NCI-H1417 treated with DMSO at 0.1 percent for 48 hours (cell line): ENCODE results near the gene KCND1.

ENCODE experiments used
- DNase-seq: peaks from one replicate; lab custom pipeline; 2025; lab: John Stamatoyannopoulos, UW

Gene KCND1

GRCh38 chrX:48937054-48937907, 34.4 kb downstream of the KCND1 start:
- no peak for DNase-seq

DNA sequence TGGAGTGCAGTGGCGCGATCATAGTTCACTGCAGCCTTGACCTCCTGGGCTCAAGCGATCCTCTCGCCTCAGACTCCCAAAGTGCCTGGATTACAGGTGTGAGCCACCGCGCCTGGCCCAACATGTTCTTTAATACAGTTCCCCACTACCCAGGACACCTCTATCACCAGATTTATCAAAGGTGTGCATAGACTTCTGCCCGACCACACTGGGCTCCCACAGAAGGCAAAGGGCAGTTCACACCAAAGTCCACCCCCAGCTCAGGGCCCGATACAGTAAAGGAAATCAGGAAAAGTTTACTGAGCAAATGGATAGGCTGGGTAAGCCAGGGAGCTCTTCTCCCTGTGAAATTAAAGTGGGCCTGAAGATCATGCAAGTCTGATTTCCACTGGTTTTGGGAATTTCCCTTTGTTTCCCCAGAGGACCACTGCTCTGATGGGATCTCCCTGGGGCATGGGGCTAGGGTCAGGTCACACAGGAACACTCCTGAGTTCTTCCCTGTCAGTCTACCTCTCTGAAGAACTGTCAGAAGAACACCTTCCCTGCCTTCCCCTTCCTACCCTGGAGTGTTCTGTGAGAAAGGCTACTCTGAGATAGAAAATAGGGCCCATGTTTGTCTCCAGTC, 35.1 kb downstream of the KCND1 start:
- DNase-seq: no peak

- DNase-seq: no peak
These were observed 36.4 kb downstream of the KCND1 start for GRCh38 chrX:48935301-48935670.

DNA sequence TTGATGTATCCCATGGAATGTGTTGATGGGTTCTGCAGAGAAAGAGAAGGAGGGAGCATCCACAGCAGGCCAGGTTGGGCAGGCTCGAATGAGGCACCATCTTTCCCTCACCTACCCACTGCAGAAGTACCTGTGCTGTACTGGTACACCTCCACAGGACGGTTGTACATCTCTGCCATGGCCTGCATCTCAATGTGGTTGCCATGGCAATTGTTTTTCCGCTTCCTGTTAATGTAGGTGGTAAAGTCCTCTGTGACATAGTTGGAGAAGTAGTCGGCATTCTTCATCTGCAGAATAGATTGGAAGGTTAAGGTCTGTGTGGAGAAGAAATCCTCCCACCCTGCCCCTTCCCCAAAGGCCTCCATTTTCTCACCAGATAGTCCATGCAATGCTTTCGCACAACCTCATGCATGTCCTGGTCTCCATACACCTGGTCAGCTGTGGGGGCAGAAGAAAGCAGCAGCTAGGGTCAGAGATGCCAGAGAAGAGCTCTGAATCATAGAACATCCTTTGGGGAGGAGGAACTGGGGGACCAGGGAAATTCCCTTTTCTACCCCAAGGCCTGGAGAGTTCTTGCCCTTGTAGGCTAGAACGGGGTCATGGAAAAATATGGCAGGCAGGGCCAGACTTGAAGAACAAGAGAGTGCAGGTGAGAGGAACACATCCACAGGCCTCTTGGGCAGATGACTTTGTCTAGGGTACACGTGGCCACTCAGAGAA, 36.9 kb downstream of the KCND1 start:
- DNase-seq: no peak

GRCh38 chrX:48933757-48934156, 37.9 kb downstream of the KCND1 start:
- no peak for DNase-seq

GRCh38 chrX:48927736-48928382, 43.8 kb downstream of the KCND1 start:
- no peak for DNase-seq

DNA sequence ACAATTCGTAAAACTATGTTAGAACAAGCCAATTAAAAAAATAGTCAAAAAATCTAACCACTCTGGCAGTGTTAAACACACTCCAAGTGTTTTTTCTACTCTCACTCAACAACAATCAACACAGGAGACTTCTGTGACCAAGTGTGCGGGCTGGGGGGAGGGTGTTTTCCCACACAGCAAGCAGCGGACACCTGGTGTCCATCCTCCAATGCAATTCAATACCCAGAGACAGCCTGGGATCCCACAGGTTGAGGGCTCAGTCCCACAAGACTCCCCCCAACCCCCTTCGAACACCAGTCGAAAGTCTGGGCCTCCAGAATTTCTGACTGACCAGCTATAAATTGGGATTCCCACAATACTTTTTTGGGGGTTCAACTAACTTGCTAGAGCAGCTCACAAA, 44.5 kb downstream of the KCND1 start:
- no peak for DNase-seq

- no peak for DNase-seq
These were observed 47.4 kb downstream of the KCND1 start for GRCh38 chrX:48924270-48924669.

- no peak for DNase-seq
These were observed 47.9 kb downstream of the KCND1 start for GRCh38 chrX:48923771-48924170.

GRCh38 chrX:48920718-48921104, 50.9 kb downstream of the KCND1 start:
- DNase-seq: no peak

DNA sequence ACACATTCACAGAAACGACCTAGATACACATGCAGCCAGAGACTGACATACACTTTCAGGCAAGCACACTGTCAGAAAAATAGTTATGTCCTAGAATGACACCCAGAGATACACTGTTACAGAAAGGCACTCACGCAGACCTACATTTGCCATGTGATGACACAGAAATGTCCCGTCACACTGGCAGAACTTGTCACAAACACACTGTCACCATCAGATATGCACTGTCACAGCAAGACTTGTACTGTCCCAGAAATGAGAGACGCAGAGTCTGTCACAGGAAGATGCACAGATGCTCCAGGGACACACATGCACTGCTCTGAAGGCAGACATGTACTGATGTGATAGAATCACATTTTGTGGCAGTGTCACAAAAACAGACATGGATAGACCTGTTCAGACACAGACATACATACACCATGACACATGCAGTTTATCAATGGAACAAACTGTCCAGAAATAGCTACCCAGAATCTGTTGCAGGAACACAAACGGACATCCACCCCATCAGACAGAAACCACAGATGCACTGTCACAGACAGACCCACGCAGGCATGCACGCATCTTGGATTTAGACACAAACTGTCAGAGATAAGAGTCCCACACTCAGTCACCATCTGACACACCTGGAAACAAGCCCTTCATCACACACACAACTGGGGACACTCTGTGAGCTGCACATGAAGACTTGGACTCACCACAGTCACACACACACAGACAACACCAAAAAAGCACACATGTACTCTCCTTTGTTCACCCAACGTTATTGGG, 51.5 kb downstream of the KCND1 start:
- no peak for DNase-seq

- DNase-seq: no peak
These were observed 52.2 kb downstream of the KCND1 start for GRCh38 chrX:48919360-48919841.

- DNase-seq: peak; percentile 75
These were observed 52.9 kb downstream of the KCND1 start, which contains the start of gene PIM2 for GRCh38 chrX:48918643-48919340. Gene PIM2 (minus strand): TSS chrX:48919024. CDS start chrX:48918834, 190 bp downstream.

GRCh38 chrX:48918301-48918642, 53.4 kb downstream of the KCND1 start:
- no peak for DNase-seq

- no peak for DNase-seq
These were observed 54.3 kb downstream of the KCND1 start for GRCh38 chrX:48917139-48918001.

GRCh38 chrX:48914593-48915493, 56.8 kb downstream of the KCND1 start:
- DNase-seq: no peak

DNA sequence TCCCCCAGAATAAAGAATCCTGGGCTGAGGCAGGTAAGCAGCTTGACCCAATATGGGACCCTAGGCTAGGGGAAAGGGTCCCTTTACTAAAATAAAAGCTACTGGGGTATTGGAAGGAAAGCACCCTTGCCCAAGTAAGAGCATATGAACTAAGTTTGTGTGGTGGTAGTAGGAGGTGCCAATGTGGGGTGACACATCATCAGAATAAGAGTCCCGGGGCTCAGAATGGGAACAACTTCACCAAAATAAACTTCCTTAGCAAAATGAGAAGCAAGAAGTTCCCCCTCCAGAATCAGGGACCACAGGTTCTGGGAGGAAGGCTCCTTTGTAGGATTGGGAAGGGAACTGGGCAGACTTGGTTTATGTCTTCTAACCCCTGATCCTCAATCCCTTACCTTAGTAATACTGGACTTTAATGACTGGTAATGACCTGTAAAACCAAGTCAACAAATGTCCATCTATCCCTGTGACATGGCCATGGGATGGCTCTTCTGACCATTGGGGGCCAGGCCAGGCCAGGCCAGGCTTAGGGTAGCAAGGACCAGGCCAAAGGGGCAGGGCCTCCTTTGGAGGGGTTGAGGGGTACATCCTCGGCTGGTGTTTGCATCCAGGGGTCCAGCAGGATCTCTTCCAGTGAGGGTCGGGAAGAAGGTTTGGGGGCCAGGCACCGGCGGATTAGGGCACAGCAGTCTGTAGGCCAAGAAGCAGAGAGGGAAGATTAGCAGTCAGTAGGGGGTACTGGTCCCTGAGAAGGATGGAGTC, 57.9 kb downstream of the KCND1 start:
- DNase-seq: no peak
